GM21360 (cell line): Measurements from ENCODE around the gene TAS2R13.

Experiments used
- ATAC-seq: cut with Tn5 transposase; IDR thresholded peaks from one replicate; pipeline ENCODE4 v1.9.1; 2021; ENCODE audit warnings: mild to moderate bottlenecking, moderate library complexity; ENCODE audit not compliant: unreplicated experiment

TAS2R13 gene

GRCh38 chr12:10909462-10909861 lies at the start of gene TAS2R13:
TSS of gene TAS2R13 (minus strand) at chr12:10909562. CDS start at chr12:10909298, 264 bp downstream.
- no peak for ATAC-seq

GRCh38 chr12:10957741-10958140 lies 48.4 kb upstream of the TAS2R13 start:
- ATAC-seq = no peak

- ATAC-seq = no peak
These were observed 46.7 kb upstream of the TAS2R13 start for GRCh38 chr12:10956085-10956484.

GRCh38 chr12:10952645-10953044 lies 43.3 kb upstream of the TAS2R13 start:
- no peak for ATAC-seq

- no peak for ATAC-seq
These were observed 33.8 kb upstream of the TAS2R13 start for GRCh38 chr12:10943167-10943566.

- ATAC-seq = no peak
These were observed 32.7 kb upstream of the TAS2R13 start for GRCh38 chr12:10941916-10942607.

GRCh38 chr12:10941369-10941768 lies 32.0 kb upstream of the TAS2R13 start:
- no peak for ATAC-seq

GRCh38 chr12:10940389-10940788 lies 31.0 kb upstream of the TAS2R13 start:
- ATAC-seq = no peak

GRCh38 chr12:10939163-10939562 lies 29.8 kb upstream of the TAS2R13 start, which contains the start of gene TAS2R14:
TSS of gene TAS2R14 (minus strand) at chr12:10939263. CDS start at chr12:10939207, 56 bp downstream.
- ATAC-seq = no peak

- ATAC-seq = no peak
These were observed 27.1 kb upstream of the TAS2R13 start for GRCh38 chr12:10936506-10936905.

- ATAC-seq = no peak
These were observed 19.5 kb upstream of the TAS2R13 start, which contains the start of gene PRH2 for GRCh38 chr12:10928746-10929286. TSS of gene PRH2 (plus strand) at chr12:10929236. CDS start at chr12:10929274, 38 bp downstream.

- no peak for ATAC-seq
These were observed 16.9 kb upstream of the TAS2R13 start for GRCh38 chr12:10926269-10926668.

GRCh38 chr12:10919809-10920208 lies 10.4 kb upstream of the TAS2R13 start:
- ATAC-seq = no peak

- ATAC-seq = no peak
These were observed 1.0 kb upstream of the TAS2R13 start for GRCh38 chr12:10910380-10910779.

- ATAC-seq = no peak
These were observed 4.7 kb downstream of the TAS2R13 start for GRCh38 chr12:10904686-10905085.

GRCh38 chr12:10901427-10901826 lies 7.9 kb downstream of the TAS2R13 start:
- no peak for ATAC-seq

- no peak for ATAC-seq
These were observed 8.4 kb downstream of the TAS2R13 start for GRCh38 chr12:10900972-10901371.

GRCh38 chr12:10900530-10900929 lies 8.8 kb downstream of the TAS2R13 start:
- no peak for ATAC-seq

GRCh38 chr12:10896854-10897253 lies 12.5 kb downstream of the TAS2R13 start:
- ATAC-seq = no peak

- no peak for ATAC-seq
These were observed 17.4 kb downstream of the TAS2R13 start for GRCh38 chr12:10891937-10892336.

GRCh38 chr12:10889226-10889625 lies 20.1 kb downstream of the TAS2R13 start:
- no peak for ATAC-seq

GRCh38 chr12:10884086-10884725 lies 25.2 kb downstream of the TAS2R13 start, which contains the start of gene PRH1:
TSS of gene PRH1 (minus strand) at chr12:10884255. CDS start at chr12:10884217, 38 bp downstream.
- no peak for ATAC-seq
